Fibroblast of lung (primary cell): ENCODE data around the gene CHST12.

Source experiments
- EZH2 ChIP-seq: IDR thresholded peaks from 2 replicates; pipeline ENCODE4 v1.5.1; 2012; ENCODE audit warnings: low read length, control low read depth, mild to moderate bottlenecking; ENCODE audit errors: missing control alignments
- TF ChIP-seq, protein P1 (sequence below), 2 donors: IDR thresholded peaks in 1 of 2; conservative IDR thresholded peaks in 1 of 2; 1 replicate in 1 of 2; 2 replicates in 1 of 2; pipeline ENCODE4 v1.5.1; 2011 to 2012; ENCODE audit warnings: low read length in 2 of 2, control low read depth in 1 of 2, inconsistent platforms in 1 of 2, low read depth in 1 of 2, mild to moderate bottlenecking in 1 of 2

DNA sequence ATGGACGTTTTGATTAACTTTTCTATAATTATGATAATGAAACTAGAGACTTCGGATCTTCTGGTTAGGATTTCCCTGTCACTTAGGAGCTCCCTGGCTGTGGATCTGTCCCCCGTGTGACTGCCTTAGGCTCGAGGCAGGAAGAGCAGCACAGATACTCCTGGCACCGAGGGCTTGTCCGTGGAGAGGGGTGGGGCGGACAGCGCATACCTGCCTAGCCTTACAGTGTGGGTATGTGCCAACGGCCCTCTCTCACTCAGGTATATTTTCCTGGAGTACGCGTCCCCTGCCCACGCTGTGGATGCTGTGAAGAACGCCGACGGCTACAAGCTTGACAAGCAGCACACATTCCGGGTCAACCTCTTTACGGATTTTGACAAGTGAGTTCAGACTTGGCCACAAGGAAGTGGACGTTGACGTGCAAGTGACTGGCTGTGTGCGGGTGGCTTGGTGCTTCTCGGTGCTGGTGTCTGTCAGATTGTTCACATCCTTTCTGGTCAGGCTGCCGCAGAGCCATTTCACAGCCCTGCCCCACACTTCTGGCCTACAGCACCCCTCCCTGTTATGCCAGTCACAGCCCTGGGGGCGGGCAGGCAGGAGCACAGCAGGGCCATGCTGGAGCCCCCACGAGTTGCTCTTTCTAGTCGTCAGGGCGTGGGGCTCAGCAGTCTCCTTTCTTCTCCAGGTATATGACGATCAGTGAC, 40.9 kb upstream of the CHST12 start:
- no peak for TF ChIP-seq EZH2
- TF ChIP-seq, protein P1, sequence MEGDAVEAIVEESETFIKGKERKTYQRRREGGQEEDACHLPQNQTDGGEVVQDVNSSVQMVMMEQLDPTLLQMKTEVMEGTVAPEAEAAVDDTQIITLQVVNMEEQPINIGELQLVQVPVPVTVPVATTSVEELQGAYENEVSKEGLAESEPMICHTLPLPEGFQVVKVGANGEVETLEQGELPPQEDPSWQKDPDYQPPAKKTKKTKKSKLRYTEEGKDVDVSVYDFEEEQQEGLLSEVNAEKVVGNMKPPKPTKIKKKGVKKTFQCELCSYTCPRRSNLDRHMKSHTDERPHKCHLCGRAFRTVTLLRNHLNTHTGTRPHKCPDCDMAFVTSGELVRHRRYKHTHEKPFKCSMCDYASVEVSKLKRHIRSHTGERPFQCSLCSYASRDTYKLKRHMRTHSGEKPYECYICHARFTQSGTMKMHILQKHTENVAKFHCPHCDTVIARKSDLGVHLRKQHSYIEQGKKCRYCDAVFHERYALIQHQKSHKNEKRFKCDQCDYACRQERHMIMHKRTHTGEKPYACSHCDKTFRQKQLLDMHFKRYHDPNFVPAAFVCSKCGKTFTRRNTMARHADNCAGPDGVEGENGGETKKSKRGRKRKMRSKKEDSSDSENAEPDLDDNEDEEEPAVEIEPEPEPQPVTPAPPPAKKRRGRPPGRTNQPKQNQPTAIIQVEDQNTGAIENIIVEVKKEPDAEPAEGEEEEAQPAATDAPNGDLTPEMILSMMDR (conservative IDR thresholded peaks at IDR 0.05 in 1 of 2, IDR thresholded peaks at IDR 0.05 in 1 of 2; ENCODE audit: low read depth in 1 of 2, low read length in 2 of 2) = no peak
